Naive B cell (primary cell): Measurements from ENCODE around the gene MEGF8. TPM values are rescaled to one million over a fixed set of nuclear protein-coding genes. Genes with fewer than 3 reads are reported as not detected.
"Not testable (repeated sequence)": the region's sequence is repeated elsewhere in the genome, so short reads cannot be mapped to it uniquely, and the experiment has no call there.

ENCODE experiments used
- ATAC-seq, 2 donors: fragments of 150-1000 bp; cut with Tn5 transposase; 2 replicates each; pipeline ENCODE4 v1.10.0; 2021; ENCODE audit warnings: low read depth in 2 of 2, mild to moderate bottlenecking in 2 of 2, moderate library complexity in 2 of 2
- DNase-seq: peaks from one replicate; pipeline ENCODE4 v3.0.0; 2022
- H3K27ac Mint-ChIP-seq, 6 donors: one replicate each; pipeline ENCODE4 v1.8.0; 2020 to 2022; ENCODE audit warnings: mild to moderate bottlenecking in 6 of 6, mixed read lengths in 6 of 6, moderate library complexity in 5 of 6, inconsistent platforms in 2 of 6
- H3K27me3 Mint-ChIP-seq, 3 donors: one replicate each; pipeline ENCODE4 v1.8.0; 2021 to 2022; ENCODE audit warnings: mixed read lengths in 3 of 3, mild to moderate bottlenecking in 1 of 3
- H3K36me3 Mint-ChIP-seq, 2 donors: one replicate each; pipeline ENCODE4 v1.8.0; 2020 to 2022; ENCODE audit warnings: mixed read lengths in 2 of 2, inconsistent platforms in 1 of 2, mild to moderate bottlenecking in 1 of 2
- H3K4me1 Mint-ChIP-seq, 3 donors: one replicate each; pipeline ENCODE4 v1.8.0; 2020 to 2022; ENCODE audit warnings: mixed read lengths in 3 of 3, inconsistent platforms in 1 of 3, mild to moderate bottlenecking in 1 of 3, moderate library complexity in 1 of 3
- H3K4me3 Mint-ChIP-seq, 8 donors: one replicate each; pipeline ENCODE4 v1.8.0; 2020 to 2022; ENCODE audit warnings: mild to moderate bottlenecking in 8 of 8, mixed read lengths in 8 of 8, moderate library complexity in 8 of 8, inconsistent platforms in 2 of 8
- H3K9me3 Mint-ChIP-seq, 7 donors: one replicate each; pipeline ENCODE4 v1.8.0; 2020 to 2022; ENCODE audit warnings: mixed read lengths in 7 of 7, mild to moderate bottlenecking in 5 of 7, inconsistent platforms in 2 of 7, moderate library complexity in 1 of 7
- polyA plus RNA-seq, 6 donors: library from polyadenylated mRNA; unstranded; fragments of 300-500 nt; fragmentation: Illumina TruSeq; gene quantifications; one replicate each; pipeline ENCODE4 v1.2.3, GENCODE V29; 2021; ENCODE audit warnings: low read depth in 6 of 6

The MEGF8 gene
- polyA plus RNA-seq, 6 donors from 2014 or later, result 0.34 to 1.5 (median 0.45) TPM; not detected in 1

DNA sequence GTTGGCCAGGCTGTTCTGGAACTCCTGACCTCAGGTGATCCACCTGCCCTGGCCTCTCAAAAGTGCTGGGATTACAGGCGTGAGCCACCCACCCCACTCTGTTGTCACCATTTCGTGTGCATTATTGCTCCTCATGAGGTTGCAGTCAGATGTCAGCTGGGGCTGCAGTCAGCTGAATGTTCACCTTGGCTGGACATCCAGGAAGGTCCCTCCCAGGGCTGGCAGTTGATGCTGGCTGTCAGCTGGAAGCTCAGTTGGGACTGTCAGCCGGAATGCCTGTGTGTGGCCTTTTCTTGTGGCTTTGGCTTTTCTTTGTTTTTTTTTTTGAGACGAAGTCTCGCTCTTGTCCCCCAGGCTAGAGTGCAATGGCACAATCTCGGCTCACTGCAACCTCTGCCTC, 6.6 kb downstream of the MEGF8 start:
- no peak for ATAC-seq
- H3K4me1 Mint-ChIP-seq, result peaks cover 22 to 32% (median 26%) of the 10 kb centered on the region in 3 donors
- H3K27me3 Mint-ChIP-seq, result no peaks in the 10 kb centered on the region
- no peak for DNase-seq
- no peak overlapping the region for H3K27ac Mint-ChIP-seq
- H3K4me3 Mint-ChIP-seq, result no peak overlapping the region
- H3K36me3 Mint-ChIP-seq, result no peaks in the 10 kb centered on the region
- no peaks in the 10 kb centered on the region for H3K9me3 Mint-ChIP-seq

DNA sequence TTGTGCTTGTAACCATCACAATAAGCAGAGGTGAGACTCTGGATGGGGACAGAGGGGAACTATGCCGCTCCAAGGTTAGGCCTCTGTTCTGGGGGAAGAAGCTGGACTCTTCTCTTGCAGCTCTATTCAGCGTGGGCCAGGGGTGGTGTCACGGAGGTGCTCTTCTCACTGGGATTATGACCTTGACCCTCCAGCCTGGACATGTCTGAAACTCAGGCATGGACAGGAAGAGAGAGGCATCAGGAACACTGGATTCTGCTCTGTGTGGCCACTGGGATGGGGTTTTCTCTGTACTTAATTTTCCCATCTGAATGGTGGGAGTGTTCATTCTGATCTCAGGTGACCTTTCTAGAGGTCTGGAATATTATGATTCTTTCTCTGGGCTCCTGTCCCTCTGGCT, 7.6 kb downstream of the MEGF8 start:
- H3K4me1 Mint-ChIP-seq, result peaks cover 15 to 23% (median 17%) of the 10 kb centered on the region in 3 donors
- no peaks in the 10 kb centered on the region for H3K36me3 Mint-ChIP-seq
- ATAC-seq, result no peak
- no peak for DNase-seq
- H3K27me3 Mint-ChIP-seq, result no peaks in the 10 kb centered on the region
- H3K27ac Mint-ChIP-seq, result no peak overlapping the region
- H3K4me3 Mint-ChIP-seq, result no peak overlapping the region
- H3K9me3 Mint-ChIP-seq, result no peaks in the 10 kb centered on the region

DNA sequence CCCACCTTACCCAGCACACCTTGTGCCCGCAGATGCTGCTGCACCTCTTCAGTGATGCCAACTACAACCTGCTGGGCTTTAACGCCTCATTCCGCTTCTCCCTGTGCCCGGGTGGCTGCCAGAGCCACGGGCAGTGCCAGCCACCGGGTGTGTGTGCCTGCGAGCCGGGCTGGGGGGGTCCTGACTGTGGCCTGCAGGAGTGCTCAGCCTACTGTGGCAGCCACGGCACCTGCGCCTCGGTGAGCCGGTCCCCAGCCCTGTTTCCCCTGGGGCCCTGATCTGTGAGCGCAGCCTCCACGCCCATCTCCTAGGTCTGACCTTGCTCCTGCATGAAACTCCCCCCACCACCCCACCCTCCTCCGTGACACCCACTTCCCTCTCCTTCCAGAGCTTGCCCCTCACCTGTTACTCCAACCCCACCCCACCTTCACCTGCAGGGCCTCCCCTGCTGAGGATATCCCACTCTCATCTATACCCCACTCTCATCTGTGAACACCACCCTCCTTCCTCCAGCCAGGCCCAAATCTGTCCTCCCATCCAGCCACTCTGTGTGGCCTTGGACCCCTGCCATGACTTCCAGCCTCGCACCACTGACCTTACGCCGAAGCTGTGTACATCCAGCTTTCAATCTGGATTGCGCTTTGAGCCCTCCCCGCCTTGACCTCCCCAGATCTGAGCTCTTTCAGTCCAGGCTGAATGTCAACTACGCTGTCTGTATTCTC, 8.7 kb downstream of the MEGF8 start:
- ATAC-seq, result peak in 1 of 2 donors; percentile 37
- H3K27me3 Mint-ChIP-seq, result no peaks in the 10 kb centered on the region
- peak overlapping the region in 1 of 6 donors; percentile 68 for H3K27ac Mint-ChIP-seq
- H3K9me3 Mint-ChIP-seq, result no peaks in the 10 kb centered on the region
- no peak for DNase-seq
- H3K4me3 Mint-ChIP-seq, result no peak overlapping the region
- H3K4me1 Mint-ChIP-seq, result peaks cover 5 to 13% (median 12%) of the 10 kb centered on the region in 3 donors
- H3K36me3 Mint-ChIP-seq, result no peaks in the 10 kb centered on the region

DNA sequence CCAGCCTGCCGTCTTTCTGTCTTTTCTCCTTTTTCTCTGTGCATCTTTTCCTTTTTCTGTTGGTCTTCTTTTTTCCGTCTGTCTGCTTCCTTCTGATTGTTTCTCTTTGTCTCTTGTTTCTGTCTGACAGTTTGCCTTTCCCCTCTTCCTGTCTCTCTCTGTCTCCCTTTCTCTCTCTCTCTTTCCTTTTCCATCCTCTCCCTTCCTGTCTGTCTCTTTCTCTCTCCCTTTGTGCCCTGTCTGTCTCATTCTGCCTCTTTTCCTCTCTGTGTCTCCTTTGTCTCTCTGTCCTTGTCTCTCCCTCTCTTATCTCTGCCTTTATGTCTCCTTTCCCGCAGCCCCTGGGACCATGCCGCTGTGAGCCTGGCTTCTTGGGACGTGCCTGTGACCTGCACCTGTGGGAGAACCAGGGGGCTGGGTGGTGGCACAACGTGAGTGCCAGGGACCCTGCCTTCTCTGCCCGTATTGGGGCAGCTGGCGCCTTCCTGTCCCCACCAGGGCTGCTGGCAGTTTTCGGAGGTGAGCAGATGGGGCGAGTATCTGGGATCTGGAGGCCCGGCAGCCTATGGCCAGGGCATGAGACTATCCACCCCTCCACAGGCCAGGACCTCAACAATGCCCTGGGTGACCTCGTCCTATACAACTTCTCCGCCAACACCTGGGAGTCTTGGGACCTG, 9.4 kb downstream of the MEGF8 start:
- no peaks in the 10 kb centered on the region for H3K36me3 Mint-ChIP-seq
- H3K9me3 Mint-ChIP-seq, result no peaks in the 10 kb centered on the region
- H3K27me3 Mint-ChIP-seq, result no peaks in the 10 kb centered on the region
- no peak overlapping the region for H3K27ac Mint-ChIP-seq
- no peak overlapping the region for H3K4me3 Mint-ChIP-seq
- H3K4me1 Mint-ChIP-seq, result peaks cover 5 to 9% (median 9%) of the 10 kb centered on the region in 3 donors
- ATAC-seq (no peak), DNase-seq (no peak)

DNA sequence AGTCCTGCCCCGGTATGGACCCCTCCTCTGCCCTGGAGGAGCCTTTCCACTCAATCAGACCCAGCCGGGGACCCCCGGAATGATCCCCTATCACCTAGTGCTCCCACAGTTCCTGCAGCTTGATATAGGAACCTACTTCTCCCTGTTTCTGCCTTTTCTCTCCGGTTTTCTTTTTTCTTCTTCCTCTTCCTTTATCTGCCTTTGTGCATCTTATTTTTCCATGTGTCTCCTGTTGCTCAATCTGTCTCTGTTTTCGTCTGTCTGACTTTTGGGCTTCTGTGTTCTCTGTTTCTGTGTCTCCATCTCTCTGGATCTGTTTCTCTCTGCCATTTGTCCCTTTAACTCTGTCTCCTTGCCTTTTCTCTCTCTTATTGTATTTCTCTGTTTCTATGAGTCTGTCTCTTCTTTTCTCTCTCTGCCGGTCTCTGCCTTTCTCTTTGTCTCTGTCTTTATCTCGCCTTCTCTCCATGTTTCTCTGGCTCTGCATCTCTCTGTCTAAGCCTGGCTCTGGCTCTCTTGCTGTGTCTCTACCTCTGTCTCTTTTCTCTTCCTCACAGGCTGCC, 10.0 kb downstream of the MEGF8 start:
- ATAC-seq (no peak), DNase-seq (no peak)
- H3K27ac Mint-ChIP-seq, result no peak overlapping the region
- no peaks in the 10 kb centered on the region for H3K27me3 Mint-ChIP-seq
- H3K36me3 Mint-ChIP-seq, result no peaks in the 10 kb centered on the region
- H3K4me1 Mint-ChIP-seq, result peaks cover 4 to 5% (median 4%) of the 10 kb centered on the region in 3 donors
- no peaks in the 10 kb centered on the region for H3K9me3 Mint-ChIP-seq
- H3K4me3 Mint-ChIP-seq, result no peak overlapping the region

DNA sequence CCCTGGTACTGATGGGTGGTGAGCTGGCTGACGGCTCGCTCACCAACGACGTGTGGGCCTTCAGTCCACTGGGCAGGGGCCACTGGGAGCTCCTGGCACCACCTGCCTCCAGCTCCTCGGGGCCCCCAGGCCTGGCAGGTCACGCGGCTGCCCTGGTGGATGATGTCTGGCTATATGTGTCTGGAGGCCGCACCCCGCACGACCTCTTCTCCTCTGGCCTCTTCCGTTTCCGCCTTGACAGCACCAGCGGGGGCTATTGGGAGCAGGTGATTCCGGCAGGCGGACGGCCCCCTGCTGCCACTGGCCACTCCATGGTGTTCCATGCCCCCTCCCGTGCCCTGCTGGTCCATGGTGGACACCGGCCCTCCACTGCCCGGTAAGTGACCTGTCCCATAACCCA, 10.5 kb downstream of the MEGF8 start:
- H3K27me3 Mint-ChIP-seq, result no peaks in the 10 kb centered on the region
- no peaks in the 10 kb centered on the region for H3K9me3 Mint-ChIP-seq
- H3K36me3 Mint-ChIP-seq, result no peaks in the 10 kb centered on the region
- H3K27ac Mint-ChIP-seq, result no peak overlapping the region
- no peak for DNase-seq
- no peak overlapping the region for H3K4me3 Mint-ChIP-seq
- H3K4me1 Mint-ChIP-seq, result peaks cover 0 to under 1% (median 0%) of the 10 kb centered on the region in 3 donors
- ATAC-seq, result no peak

DNA sequence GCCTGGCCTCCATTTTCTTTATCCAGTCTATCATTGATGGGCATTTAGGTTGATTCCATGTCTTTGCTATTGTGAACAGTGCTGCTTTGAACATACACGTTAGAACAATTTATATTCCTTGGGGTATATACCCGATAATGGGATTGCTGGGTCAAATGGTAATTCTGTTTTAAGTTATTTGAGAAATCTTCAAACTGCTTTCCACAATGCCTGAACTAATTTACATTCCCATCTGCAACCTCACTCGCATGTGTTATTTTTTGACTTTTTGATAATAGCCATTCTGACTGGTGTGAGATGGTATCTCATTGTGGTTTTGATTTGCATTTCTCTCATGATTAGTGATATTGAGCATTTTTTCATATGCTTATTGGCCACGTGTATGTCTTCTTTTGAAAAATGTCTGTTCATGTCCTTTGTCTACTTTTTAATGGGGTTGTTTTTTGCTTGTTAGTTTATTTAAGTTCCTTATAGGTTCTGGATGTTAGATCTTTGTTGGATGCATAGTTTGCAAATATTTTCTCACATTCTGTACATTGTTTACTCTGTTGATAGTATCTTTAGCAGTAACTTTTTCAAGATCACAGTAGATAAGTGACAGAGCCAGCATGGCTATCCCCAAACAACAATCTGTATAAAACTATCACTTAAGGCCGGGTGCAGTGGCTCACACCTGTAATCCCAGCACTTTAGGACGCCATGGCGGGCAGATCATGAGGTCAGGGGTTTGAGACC, 13.9 kb downstream of the MEGF8 start:
- not testable (repeated sequence) for DNase-seq, H3K27ac Mint-ChIP-seq, H3K9me3 Mint-ChIP-seq, H3K27me3 Mint-ChIP-seq, H3K36me3 Mint-ChIP-seq, H3K4me3 Mint-ChIP-seq, H3K4me1 Mint-ChIP-seq, ATAC-seq

DNA sequence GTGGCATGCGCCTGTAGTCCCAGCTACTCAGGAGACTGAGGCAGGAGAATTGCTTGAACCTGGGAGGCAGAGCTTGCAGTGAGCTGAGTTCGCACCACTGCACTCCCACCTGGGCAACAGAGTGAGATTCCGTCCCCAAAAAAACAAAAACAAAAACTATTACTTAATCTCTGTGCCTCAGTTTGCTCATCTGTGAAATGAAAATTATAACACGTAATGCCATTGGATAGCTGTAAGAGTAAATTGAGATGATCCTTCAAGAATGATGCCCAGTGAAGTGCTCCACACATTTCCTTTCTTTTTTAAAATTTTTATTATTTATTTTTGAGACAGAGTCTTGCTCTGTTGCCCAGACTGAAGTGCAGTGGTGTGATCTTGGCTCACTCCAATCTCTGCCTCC, 14.5 kb downstream of the MEGF8 start:
- H3K4me1 Mint-ChIP-seq, H3K9me3 Mint-ChIP-seq, DNase-seq, H3K36me3 Mint-ChIP-seq, H3K27ac Mint-ChIP-seq, H3K27me3 Mint-ChIP-seq, ATAC-seq, H3K4me3 Mint-ChIP-seq: not testable (repeated sequence)

DNA sequence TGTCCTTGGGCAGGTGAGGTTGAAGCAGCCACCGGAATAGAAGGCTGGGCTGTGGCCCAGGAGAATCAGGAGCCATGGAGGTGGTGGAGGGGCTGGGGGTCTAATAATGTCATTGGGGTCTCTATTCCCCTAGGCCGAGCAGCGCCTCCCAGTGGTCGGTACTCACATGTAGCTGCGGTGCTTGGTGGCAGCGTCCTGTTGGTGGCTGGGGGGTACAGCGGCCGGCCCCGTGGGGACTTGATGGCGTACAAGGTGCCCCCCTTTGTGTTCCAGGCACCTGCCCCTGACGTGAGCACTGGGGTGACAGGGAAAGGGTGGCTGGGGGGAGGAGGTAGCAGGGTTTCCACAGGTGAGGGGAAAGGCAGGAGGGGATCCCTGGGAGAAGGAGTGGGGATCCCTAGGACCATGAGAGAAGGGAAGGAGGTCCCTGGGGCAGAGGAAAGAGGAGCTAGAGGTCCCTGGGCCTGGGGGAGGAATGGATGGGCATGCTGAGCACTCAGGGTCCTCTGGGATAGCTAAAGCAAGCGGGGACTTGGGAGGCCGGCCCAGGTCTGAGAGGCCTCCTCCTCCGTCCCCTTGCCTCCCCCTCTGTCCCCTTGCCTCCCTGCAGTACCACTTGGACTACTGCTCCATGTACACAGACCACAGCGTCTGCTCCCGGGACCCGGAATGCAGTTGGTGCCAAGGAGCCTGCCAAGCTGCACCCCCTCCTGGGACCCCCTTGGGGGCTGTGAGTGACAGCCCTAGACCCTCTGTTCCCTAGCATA, 18.1 kb downstream of the MEGF8 start:
- Mint-ChIP-seq H3K9me3 (no peaks in the 10 kb centered on the region), H3K27me3 (no peaks in the 10 kb centered on the region), H3K4me1 (peaks cover 0 to 3% (median 0%) of the 10 kb centered on the region in 3 donors), H3K36me3 (peaks cover 9 to 24% of the 10 kb centered on the region in 2 donors), H3K27ac (no peak overlapping the region), H3K4me3 (peak overlapping the region in 1 of 8 donors; percentile 66)
- DNase-seq, result no peak
- no peak for ATAC-seq

DNA sequence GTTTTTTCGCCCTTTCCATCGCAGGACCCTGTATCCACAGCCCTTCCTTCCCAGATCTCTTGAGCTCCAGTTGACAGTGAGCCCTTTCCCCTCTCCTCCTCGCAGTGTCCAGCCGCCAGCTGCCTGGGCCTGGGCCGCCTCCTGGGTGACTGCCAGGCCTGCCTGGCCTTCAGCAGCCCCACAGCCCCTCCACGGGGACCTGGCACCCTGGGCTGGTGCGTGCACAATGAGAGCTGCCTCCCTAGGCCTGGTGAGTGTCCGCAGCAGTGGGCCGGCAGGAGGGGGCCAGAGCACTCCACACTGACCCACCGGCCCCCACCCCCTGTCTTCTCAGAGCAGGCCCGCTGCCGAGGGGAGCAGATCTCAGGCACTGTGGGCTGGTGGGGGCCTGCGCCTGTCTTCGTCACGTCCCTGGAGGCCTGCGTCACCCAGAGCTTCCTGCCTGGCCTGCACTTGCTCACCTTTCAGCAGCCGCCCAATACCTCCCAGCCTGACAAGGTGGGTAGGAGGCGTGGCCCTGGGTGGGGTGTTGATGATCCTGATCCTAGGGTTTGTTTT, 19.0 kb downstream of the MEGF8 start:
- Mint-ChIP-seq H3K4me1 (peaks cover 0 to 4% (median 0%) of the 10 kb centered on the region in 3 donors), H3K36me3 (peaks cover 9 to 26% of the 10 kb centered on the region in 2 donors), H3K27me3 (no peaks in the 10 kb centered on the region), H3K9me3 (no peaks in the 10 kb centered on the region), H3K27ac (peak overlapping the region in 1 of 6 donors; percentile 76), H3K4me3 (no peak overlapping the region)
- no peak for DNase-seq
- no peak for ATAC-seq

DNA sequence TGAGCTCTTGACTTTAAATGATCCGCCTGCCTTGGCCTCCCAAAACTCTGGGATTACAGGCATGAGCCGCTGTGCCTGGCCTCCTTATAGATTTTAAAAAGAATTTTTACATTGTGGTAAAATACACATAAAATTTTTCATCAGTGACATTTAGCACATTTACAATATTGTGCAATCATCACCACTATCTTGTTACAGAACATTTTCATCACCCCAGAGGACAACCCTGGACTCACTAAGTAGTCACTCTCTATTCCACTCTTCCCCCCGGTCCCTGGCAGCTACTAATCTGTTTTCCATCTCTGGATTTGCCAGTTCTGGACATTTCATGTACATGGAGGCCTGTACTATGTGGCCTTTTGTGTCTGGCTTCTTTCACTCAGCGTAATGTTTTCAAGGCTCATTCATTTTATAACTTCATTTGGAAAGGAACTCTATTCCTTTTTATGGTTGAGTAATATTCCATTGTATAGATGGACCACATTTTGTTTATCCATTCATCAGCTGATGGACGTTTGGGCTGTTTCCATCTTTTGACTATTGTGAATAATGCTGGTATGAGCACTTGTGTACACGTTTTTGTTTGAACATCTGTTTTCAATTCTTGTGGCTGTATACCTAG, 19.9 kb downstream of the MEGF8 start:
- H3K9me3 Mint-ChIP-seq, result no peaks in the 10 kb centered on the region
- no peak overlapping the region for H3K4me3 Mint-ChIP-seq
- H3K36me3 Mint-ChIP-seq, result peaks cover 9 to 26% of the 10 kb centered on the region in 2 donors
- H3K4me1 Mint-ChIP-seq, result peaks cover 0 to 11% (median 0%) of the 10 kb centered on the region in 3 donors
- DNase-seq (no peak), ATAC-seq (no peak)
- no peak overlapping the region for H3K27ac Mint-ChIP-seq
- no peaks in the 10 kb centered on the region for H3K27me3 Mint-ChIP-seq

DNA sequence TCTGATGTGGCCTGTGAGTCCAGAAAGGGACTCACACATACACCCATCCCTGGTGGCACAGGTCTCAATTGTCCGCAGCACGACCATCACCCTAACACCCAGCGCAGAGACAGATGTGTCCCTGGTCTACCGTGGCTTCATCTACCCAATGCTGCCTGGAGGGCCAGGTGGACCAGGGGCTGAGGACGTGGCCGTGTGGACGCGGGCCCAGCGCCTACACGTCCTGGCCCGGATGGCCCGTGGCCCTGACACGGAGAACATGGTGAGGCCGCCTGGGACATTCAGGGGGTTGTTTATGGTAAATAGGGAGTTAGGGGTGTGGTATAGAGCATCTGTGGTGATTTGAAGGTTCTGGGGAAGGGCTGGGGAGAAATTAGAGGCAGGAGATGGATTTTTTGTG, 22.8 kb downstream of the MEGF8 start:
- H3K27me3 Mint-ChIP-seq, result no peaks in the 10 kb centered on the region
- no peak for DNase-seq
- no peak overlapping the region for H3K27ac Mint-ChIP-seq
- no peak for ATAC-seq
- H3K4me3 Mint-ChIP-seq, result peak overlapping the region in 1 of 8 donors; percentile 29
- H3K4me1 Mint-ChIP-seq, result peaks cover 0 to 16% (median 0%) of the 10 kb centered on the region in 3 donors
- H3K9me3 Mint-ChIP-seq, result no peaks in the 10 kb centered on the region
- H3K36me3 Mint-ChIP-seq, result peaks cover 9 to 35% of the 10 kb centered on the region in 2 donors
